ENCODE results near the gene KANK2.

Gene KANK2

GRCh38 chr19:11197291-11198174, at the start of gene KANK2:
TSS of gene KANK2 (minus strand) at chr19:11197545. CDS start at chr19:11194511, 3,034 bp downstream.
- peak within 1 kb of the TSS; percentile 81 for H3K4me3 ChIP-seq (ENCODE audit: low read depth, low read length)
- TF ChIP-seq CTCF (IDR thresholded peaks at IDR 0.05; ENCODE audit: control insufficient read depth, extremely low read depth, insufficient read depth) = no peak; the same call in 1 of the 2 replicates
- peak; percentile 78 for DNase-seq (ENCODE audit: low read depth)

GRCh38 chr19:11246941-11247340, 49.6 kb upstream of the KANK2 start:
- no peak overlapping the region for H3K4me3 ChIP-seq (ENCODE audit: low read depth, low read length)
- no peak for TF ChIP-seq CTCF (IDR thresholded peaks at IDR 0.05; ENCODE audit: control insufficient read depth, extremely low read depth, insufficient read depth)
- no peak for DNase-seq (ENCODE audit: low read depth)

- no peak overlapping the region for H3K4me3 ChIP-seq (ENCODE audit: low read depth, low read length)
- DNase-seq (ENCODE audit: low read depth) = no peak
- TF ChIP-seq CTCF (IDR thresholded peaks at IDR 0.05; ENCODE audit: control insufficient read depth, extremely low read depth, insufficient read depth) = no peak
Observed at GRCh38 chr19:11244846-11245589, 47.7 kb upstream of the KANK2 start.

GRCh38 chr19:11243798-11244169, 46.4 kb upstream of the KANK2 start:
- H3K4me3 ChIP-seq (ENCODE audit: low read depth, low read length) = no peak overlapping the region
- DNase-seq (ENCODE audit: low read depth) = no peak
- TF ChIP-seq CTCF (IDR thresholded peaks at IDR 0.05; ENCODE audit: control insufficient read depth, extremely low read depth, insufficient read depth) = no peak

- TF ChIP-seq CTCF (IDR thresholded peaks at IDR 0.05; ENCODE audit: control insufficient read depth, extremely low read depth, insufficient read depth) = peak; percentile 32; the same call in 1 of the 2 replicates
- DNase-seq (ENCODE audit: low read depth) = no peak
- no peak overlapping the region for H3K4me3 ChIP-seq (ENCODE audit: low read depth, low read length)
Observed at GRCh38 chr19:11242864-11243797, 45.8 kb upstream of the KANK2 start.

- TF ChIP-seq CTCF (IDR thresholded peaks at IDR 0.05; ENCODE audit: control insufficient read depth, extremely low read depth, insufficient read depth) = no peak
- H3K4me3 ChIP-seq (ENCODE audit: low read depth, low read length) = no peak overlapping the region
- no peak for DNase-seq (ENCODE audit: low read depth)
Observed at GRCh38 chr19:11242025-11242424, 44.7 kb upstream of the KANK2 start.

Data from LNCaP clone FGC (cell line).